Jurkat, Clone E6-1 (cell line): ENCODE data around the gene AJAP1.

Experiments used
- DNase-seq: peaks from one replicate; pipeline ENCODE4 v3.0.0-alpha.2; 2011; ENCODE audit warnings: low read depth, low spot score
- H3K4me3 ChIP-seq: 2 replicates; pipeline ENCODE4 v1.5.1; 2011; ENCODE audit warnings: mild to moderate bottlenecking, low read length, control low read depth, moderate library complexity

Gene AJAP1

DNA sequence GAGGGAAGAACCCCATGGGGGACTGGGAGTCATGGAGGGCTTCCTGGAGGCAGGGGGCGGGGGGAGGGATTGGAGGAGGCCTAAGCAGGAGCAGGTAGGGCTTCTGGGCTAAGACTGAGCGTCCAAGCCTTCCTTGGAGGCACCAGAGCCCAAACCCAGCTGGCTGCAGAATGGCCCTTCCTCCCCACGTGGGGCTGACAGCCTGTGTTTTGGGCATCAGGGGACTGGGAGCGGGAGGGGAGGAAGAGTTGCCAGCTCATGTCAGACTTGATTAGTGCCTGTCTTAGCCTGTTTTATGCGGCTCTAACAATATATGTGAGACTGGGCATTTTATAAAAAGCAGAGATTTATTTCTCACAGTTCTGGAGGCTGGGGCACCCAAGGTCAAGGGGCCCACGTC is 38.9 kb downstream of the AJAP1 start:
- no peak for DNase-seq
- no peak overlapping the region for H3K4me3 ChIP-seq

DNA sequence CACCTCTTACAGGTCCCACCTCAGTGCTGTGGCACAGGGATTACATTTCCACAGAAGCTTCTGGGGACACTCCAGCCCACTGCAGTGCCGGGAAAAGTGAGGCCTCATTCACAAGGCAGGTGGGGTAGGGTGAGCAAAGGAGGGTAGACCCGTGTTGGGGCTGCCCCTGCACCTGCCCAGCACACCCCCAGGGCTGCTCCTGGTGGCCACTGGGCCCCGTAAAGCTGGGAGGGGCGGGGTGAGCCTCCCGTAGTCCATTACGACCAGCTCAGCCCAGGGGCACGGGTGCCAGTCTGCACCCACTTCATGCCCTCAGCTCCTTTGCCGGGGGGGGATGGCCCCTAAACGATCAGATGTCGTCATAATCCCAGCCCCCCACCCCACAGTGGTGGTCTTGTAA is 39.5 kb downstream of the AJAP1 start:
- no peak overlapping the region for H3K4me3 ChIP-seq

DNA sequence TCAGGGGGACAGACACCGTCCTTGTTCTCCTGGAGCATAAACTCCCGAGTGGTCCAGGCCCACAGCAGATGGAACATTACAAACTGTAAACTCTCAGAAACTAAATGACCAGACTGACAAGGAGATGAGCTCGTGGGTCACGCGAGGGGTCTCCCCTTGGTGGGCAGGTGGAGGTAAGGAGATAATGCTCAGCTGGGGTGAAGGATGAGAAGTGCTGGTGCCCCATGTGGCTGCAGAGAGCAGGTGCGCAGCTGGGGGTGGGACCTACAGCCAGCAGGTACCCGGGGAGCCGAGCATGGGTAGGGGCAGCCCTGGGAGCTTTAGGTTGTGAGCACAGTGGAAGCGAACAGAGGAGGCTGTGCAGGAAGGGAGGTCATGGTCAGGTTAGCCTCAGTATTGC is 40.1 kb downstream of the AJAP1 start:
- DNase-seq = no peak
- H3K4me3 ChIP-seq = no peak overlapping the region

More for the DNA sequence above, 39.5 kb downstream of the AJAP1 start:
- no peak for DNase-seq

DNA sequence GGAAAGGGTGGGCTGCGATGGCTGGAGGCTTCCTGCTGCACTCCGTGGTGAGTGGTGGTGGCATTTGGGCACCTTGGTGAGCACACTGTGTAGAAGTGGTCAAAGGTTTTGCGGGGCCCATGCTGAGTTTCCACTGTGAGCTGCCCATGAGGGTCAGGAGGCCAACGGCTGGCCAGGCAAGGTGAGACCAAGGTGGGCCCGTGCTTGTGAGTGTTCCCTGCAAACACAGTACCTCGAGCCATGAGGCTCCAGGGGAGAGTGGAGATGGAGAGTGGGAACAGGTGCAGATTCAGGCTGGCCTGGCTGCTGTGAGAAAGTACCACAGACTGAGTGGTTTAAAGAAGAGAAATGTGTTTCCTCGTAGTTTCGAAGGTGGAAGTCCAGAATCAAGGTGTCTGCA is 40.8 kb downstream of the AJAP1 start:
- H3K4me3 ChIP-seq = no peak overlapping the region
- no peak for DNase-seq

DNA sequence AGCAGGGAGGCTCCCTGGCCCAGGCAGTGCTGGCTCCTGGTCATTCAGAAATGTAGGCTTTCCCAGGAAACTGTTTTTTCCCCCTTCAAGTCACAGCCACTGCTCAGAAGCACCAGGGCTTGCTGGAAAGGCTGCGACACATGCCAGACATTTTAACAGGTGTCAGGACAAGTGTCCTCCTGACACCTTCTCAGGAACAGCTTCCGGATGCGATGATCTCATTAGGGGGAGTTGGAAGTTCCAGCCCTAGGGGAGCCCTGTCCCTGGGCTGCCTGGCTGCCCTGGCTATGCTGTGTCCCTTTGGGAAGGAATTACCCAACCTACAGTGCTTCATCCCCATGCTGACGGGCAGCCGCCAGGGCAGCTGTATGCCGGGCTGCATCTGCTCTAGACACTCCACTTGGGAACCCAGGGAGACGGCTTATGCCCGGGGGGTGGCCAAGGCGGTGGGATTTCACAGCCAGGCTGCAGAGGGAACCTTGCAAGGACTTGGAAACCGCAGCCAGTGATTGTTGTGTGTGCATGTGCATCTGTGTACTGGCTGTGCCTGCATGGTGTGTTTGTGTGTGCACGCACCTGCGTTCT is 41.8 kb downstream of the AJAP1 start:
- no peak for DNase-seq
- no peak overlapping the region for H3K4me3 ChIP-seq

DNA sequence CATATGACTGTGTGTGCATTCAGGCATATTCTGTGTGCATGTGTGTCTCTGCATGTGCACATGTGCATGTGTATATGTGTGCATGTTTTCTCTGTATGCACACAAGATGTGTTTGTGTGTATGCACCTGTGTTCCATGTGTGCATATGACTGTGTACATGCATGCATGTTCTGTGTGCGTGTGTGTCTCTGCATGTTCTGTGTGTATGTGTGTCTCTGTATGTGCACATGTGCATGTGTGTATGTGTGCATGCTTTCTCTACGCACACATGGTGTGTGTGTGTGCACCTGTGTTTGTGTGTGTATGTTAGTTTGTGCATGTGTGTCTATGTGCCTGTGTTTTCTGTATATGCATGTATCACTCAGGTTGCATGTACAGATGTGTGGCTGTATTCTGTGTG is 42.3 kb downstream of the AJAP1 start:
- no peak overlapping the region for H3K4me3 ChIP-seq
- no peak for DNase-seq

DNA sequence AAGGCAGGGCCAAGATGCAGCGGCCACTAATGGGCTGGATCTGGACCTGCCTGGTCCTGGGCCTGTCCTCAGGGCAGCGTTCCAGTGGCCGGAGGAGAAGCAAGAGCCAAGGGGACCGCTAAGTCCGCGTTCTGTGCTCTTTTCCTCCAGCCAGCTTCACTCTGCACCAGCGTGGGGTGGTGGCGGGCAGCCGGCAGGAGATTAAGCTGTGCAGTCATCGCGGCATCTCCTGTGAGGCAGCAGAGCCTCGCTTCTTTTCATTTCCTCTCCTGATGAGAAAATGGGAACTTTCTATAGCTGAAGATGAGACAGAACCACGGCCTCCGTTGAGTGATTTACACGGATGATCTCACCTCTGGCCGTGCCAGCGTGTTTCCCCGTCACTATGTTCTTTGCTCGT is 43.4 kb downstream of the AJAP1 start:
- H3K4me3 ChIP-seq = no peak overlapping the region
- no peak for DNase-seq

DNA sequence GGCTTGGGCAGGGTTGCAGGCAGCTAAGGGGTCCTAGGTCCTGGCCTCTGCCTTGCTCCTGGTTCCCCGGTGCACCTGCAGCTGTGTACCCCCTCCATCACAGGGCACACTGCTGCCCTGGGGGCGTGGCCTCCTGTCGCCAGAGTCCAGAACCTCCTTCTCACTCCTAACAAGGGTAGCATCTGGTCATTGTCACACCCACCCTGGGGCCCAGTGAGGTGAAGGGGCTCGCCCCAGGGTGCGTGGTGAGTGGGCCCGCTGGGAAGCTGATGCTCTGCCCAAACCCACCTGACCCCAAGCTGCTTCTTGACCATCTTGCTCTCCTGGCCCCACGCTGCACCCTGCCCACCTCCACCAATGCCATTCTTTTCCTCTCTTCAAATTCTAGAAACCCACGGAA is 44.5 kb downstream of the AJAP1 start:
- no peak overlapping the region for H3K4me3 ChIP-seq
- no peak for DNase-seq

DNA sequence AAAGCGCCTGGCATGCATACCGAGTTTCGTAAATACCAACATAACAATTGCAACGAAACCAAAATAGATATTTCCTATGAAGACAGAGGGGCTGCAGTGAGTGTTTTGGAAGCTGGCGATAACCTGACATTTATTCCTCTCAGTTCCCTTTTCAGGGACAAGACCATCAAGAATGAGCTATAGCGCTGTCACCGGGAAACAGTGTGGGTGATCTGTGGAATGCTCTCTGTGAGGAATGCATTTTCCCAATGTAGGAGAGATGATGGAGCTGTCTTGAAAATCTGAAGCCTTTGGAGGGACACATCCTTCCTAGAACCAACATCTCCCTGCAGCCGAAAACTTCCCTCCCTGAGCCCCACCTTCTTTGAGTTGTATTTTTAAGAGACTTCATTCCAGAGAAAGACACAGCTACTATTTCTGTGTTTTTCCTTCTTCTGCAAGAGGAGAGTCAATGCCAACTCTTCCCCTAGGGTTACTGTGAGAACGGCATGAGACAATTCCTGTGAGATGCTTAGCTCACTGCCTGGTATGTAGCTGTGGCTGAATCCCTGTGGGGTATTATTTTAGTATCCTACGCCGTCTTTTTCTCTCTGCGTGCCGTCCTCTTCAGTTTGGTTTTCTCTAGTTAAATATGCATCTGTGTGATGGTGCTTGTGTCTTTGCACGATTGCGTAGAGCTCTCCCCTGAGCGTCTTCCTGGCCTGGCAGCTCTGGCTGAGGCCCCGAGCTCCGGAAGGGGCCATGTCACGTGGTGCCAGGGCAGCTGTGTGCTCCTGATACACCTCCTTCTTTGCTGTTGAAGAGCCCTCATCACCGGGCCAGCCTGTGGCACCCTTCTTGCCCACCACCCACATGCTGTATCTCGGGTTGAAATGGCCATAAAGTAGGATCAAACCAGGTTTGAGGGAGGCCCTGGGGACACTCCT is 45.2 kb downstream of the AJAP1 start:
- DNase-seq = no peak
- H3K4me3 ChIP-seq = no peak overlapping the region

DNA sequence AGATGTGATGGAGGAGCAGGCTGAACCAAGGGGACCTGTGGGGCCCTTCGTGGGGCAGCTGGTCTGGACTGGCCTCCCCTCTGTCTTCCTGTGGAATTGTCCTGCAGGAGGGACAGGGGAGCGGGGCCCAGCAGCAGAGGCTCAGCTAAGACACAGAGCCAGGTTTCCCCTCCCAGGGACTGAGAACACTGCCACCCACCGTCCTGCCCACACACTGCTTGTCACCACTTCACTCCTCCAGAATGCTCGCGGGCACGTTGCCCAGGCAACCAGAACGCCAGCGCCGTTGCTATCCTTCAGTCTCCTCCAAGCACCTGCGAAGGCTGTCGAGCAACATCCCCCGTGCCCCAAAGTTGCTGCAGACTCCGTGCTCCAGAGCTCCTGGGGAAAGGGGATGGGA is 46.4 kb downstream of the AJAP1 start:
- DNase-seq = no peak

DNA sequence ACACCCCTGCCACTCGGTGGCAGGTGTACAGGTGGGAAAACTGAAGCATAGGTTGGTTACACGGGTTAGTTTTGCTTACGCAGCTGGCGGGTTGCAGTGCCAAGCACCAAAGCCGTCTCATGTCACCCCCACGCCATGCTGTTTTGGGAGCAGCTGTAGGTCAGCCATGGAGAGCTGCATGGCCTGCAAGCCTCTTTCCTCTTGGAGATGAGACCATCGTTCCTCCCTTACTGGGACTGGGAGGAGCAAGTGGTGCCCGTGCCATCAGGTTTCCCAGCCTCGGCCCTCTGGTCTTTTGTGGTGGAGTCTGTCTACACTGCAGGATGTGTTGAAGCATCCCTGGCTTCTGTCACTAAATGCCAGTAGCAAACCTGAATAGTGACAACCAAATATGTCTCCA is 46.9 kb downstream of the AJAP1 start:
- DNase-seq = no peak
- no peak overlapping the region for H3K4me3 ChIP-seq

More for the DNA sequence above, 46.4 kb downstream of the AJAP1 start:
- H3K4me3 ChIP-seq = no peak overlapping the region

DNA sequence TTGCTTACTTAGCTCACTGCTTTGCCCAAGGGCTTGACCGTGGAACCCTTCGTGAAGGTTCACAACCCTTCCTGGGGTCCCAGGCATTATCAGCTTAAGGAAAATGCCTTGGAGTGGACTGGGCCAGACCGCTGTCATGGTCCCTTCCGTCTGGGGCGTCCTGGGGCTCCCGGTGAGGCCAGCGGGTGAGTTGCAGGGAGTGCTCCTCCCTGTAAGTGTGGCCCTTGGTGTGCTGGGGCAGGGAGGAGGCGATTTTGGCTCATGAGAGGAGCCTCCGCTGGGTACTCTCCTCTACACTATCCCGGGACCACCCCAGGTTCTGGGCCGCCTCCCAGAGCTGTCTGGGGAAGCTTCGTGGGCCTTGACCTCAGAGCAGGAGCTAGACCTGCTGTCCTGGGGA is 48.1 kb downstream of the AJAP1 start:
- DNase-seq = no peak
- H3K4me3 ChIP-seq = no peak overlapping the region

DNA sequence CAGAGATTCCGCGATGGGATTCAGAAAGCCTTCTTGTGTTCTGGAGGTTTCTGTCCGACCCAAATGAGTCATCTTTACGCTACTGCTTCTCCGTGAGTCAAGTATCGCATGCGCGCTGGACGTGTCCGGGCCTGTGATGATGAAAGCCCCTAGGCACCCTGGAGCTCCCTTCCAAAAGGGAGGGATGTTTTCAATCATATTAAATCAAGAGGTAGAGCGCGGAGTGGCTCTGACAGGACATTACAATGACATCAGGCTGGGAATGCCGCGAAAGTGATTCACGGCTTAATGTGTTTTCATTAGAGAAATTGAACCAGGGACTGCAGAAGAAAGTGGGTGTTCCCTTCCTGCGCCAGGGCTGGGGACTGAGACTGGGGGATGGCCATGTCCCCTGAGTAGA is 48.5 kb downstream of the AJAP1 start:
- DNase-seq = no peak

DNA sequence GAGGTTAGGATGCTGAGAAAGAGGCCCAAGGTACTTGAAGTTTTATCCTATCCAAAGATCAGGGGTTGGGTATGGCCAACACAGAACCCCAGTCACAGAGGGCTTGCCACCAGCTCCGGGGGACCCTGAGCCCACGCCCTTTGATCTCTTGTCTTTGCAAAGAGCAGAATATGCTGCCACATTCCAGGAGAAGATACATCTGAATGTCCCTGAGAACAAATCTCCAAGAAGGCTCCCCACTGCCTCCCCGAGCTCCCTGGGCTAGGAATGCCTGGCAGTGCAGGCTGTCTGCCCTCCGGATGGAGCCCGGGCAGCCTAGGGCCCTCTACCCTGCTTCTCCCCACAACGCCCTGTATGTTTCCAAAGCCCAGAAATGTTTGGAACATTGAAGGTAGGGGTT is 49.2 kb downstream of the AJAP1 start:
- DNase-seq = no peak
- H3K4me3 ChIP-seq = no peak overlapping the region

More for the DNA sequence above, 48.5 kb downstream of the AJAP1 start:
- no peak overlapping the region for H3K4me3 ChIP-seq

DNA sequence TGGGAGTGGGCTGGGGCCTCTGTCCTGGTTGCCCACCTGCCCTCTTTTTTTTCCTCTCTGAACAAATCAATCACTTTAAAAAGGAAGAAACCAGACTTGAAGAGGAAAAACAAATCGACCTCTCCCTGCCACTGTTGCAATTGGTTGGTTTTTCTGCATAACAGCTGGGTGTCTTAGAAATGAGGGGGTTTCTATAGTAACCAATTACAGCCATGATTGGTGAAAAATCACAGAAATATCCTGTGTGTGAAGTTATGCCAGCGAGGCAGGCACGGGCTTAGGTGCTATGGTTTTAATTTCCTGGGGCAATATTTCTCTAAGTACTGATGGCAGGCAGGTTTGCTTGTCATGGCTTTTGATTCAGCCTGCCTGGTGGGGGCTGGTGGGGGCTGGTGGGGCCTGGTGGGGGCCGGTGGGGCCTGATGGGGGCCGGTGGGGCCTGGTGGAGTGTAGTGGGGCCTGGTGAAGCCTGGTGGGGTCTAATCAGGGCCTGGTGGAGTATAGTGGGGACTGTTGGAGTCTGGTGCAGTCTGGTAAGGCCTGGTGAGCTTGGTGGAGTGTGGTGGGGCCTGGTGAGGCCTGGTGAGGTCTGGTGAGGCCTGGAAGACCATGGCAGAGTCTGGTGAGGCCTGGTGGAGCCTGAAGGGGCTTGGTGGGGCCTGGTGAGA is 54.6 kb downstream of the AJAP1 start:
- no peak for DNase-seq
- H3K4me3 ChIP-seq = no peak overlapping the region

DNA sequence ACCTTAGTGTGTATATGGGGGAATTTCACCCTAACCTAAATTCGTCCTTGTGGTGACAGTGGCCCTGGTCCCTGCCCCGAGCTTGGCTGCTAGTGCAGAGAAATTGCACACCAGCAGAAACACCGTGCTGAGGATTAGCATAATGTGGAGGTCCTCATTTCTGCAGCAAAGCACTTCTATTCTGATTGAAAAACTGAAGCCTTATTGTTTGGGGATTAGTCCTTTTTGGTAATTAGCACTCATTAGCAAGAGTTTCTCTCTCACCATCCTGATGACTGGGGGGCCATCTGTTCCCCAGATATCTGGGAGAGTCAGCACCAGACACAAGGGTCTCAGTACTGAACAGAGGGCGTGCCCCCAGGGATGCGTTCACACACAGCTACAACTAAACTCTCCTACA is 55.2 kb downstream of the AJAP1 start:
- H3K4me3 ChIP-seq = no peak overlapping the region
- no peak for DNase-seq

DNA sequence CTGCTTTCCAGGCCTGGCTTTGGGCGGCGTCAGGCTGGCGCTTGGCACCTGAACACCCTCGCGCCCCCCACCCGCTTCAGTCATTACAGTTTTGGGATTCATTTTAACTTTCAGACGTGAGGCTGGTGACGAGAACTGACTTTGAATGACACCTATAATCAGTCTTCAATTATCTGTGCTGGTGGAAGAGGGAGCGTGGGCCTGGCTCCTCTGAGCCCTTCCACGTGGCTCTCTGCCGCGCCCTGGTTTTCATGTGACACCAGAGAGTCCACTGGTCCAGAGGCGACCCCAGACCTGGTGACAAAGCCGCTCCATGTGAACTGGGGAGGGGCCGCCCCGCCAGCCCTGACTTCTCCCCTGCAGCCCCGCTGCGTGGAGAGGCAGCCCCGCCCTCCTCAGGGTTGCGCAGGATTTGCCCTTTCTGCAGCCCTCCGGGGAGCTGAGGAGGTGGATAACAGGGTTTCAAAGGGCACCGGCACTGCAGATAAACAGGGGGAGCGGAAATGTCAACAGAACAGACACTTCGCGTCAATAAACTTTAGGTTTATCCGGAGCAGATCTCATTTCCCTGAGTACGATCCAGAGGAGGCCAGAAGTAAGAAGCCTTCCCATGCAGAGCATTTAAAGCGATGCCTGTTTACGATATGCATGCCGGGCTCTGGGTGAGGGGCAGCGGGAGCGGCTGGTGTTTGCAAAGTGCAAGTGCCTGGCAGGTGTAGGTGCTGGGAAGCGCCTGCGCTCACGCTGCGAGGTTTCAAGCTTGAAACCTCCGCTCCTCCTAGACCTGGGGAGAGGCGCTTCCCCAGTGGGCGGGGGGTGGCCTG is 56.4 kb downstream of the AJAP1 start:
- no peak for DNase-seq
- H3K4me3 ChIP-seq = no peak overlapping the region

DNA sequence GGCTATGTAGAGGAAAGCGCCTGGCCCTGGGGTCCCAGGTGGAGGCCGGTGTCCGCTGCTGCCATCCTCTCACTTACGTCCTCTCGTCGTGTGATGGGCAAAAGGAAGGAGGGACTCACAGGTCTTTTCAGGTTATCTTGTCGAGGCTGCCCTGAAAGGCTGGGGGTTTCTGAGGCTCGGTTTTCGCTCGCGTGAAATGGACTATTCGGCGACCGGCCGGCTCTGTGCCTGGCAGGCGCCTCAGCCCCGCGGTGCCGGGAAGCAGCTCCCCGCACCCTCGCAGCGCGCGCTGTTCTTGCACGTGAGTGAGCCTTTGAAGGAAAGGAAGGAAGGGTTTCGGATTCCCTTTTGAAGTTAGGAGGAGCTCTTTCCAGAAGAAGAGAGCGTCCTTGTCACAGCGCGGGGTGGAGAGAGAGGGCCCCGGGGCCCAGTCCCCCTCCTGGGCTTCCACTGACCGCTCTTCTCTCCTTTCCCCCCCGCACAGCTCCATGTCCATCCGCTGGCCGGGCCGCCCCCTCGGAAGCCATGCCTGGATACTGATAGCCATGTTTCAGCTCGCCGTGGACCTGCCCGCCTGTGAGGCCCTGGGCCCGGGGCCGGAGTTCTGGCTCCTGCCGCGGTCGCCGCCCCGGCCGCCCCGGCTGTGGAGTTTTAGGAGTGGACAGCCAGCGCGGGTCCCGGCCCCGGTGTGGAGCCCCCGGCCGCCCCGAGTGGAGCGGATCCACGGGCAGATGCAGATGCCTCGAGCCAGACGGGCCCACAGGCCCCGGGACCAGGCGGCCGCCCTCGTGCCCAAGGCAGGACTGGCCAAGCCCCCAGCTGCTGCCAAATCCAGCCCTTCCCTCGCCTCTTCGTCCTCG is 57.2 kb downstream of the AJAP1 start:
- no peak overlapping the region for H3K4me3 ChIP-seq
- DNase-seq = no peak

DNA sequence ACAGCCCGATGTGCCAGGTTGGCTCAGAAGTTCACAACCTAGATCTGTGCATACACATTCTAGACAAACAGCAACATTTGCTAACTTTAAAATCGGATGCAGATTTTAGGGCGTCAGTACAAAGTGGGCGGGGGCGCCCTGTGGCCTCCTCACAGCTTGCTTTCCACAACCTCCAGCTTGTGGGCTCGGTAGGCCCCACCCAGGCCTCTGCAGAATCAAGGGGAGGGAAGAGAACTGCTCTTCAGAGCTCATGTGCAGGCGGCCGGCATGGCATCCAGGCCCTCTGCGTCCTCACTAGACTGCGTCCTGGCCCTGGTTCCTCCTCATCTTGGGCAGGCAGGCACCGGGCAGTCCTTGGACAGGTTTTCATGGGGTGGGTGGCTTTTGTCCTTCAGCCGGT is 59.3 kb downstream of the AJAP1 start:
- no peak for DNase-seq

More for the DNA sequence above, 59.3 kb downstream of the AJAP1 start:
- no peak overlapping the region for H3K4me3 ChIP-seq
